SK-N-SH treated with all-trans-retinoic acid at 6 μM for 48 hours (cell line): Measurements from ENCODE around the gene TRAP1.

Experiments
- ARNTL ChIP-seq: fragments of 450-650 bp; formaldehyde crosslinking; IDR thresholded peaks from 2 replicates; pipeline ENCODE4 v1.5.0; 2020; ENCODE audit warnings: low read depth, mild to moderate bottlenecking, moderate library complexity, borderline replicate concordance
- BACH2 ChIP-seq: fragments of 250-450 bp; sonication (Bioruptor Pico); IDR thresholded peaks from 2 replicates; pipeline ENCODE4 v1.9.0; 2021; ENCODE audit warnings: mild to moderate bottlenecking, borderline replicate concordance
- CREB5 ChIP-seq: fragments of 250-450 bp; sonication (Bioruptor Pico); IDR thresholded peaks from 2 replicates; pipeline ENCODE4 v1.5.1; 2020; ENCODE audit warnings: low read depth, mild to moderate bottlenecking, moderate library complexity
- PPARA ChIP-seq: fragments of 250-450 bp; sonication (Bioruptor Pico); IDR thresholded peaks from 2 replicates; pipeline ENCODE4 v1.5.0; 2020; ENCODE audit warnings: mild to moderate bottlenecking, borderline replicate concordance
- RARB ChIP-seq: fragments of 250-450 bp; sonication (Bioruptor Pico); IDR thresholded peaks from 2 replicates; pipeline ENCODE4 v1.8.0; 2021; ENCODE audit warnings: mild to moderate bottlenecking, moderate library complexity
- SNAI2 ChIP-seq: fragments of 250-450 bp; sonication (Bioruptor Pico); IDR thresholded peaks from 2 replicates; pipeline ENCODE4 v1.5.0; 2020; ENCODE audit warnings: mild to moderate bottlenecking, moderate library complexity
- TOX ChIP-seq: fragments of 250-450 bp; sonication (Bioruptor Pico); IDR thresholded peaks from 2 replicates; pipeline ENCODE4 v1.8.0; 2021; ENCODE audit warnings: mild to moderate bottlenecking, moderate library complexity, borderline replicate concordance
- TSHZ2 ChIP-seq: fragments of 250-450 bp; sonication (Bioruptor Pico); IDR thresholded peaks from 2 replicates; pipeline ENCODE4 v1.5.0; 2020; ENCODE audit warnings: mild to moderate bottlenecking, moderate library complexity
- ZFP3 ChIP-seq: fragments of 250-450 bp; sonication (Bioruptor Pico); IDR thresholded peaks from 2 replicates; pipeline ENCODE4 v1.5.0; 2020; ENCODE audit warnings: mild to moderate bottlenecking, moderate library complexity
- ZFP30 ChIP-seq: fragments of 450-650 bp; formaldehyde crosslinking; IDR thresholded peaks from 2 replicates; pipeline ENCODE4 v1.5.0; 2022; ENCODE audit warnings: mild to moderate bottlenecking, moderate library complexity
- ZNF70 ChIP-seq: fragments of 450-650 bp; formaldehyde crosslinking; IDR thresholded peaks from 2 replicates; pipeline ENCODE4 v1.5.0; 2020; ENCODE audit warnings: mild to moderate bottlenecking, moderate library complexity
- TF ChIP-seq, protein P1 (sequence below): fragments of 250-450 bp; sonication (Bioruptor Pico); IDR thresholded peaks from 2 replicates; pipeline ENCODE4 v1.8.0; 2020; ENCODE audit warnings: mild to moderate bottlenecking, moderate library complexity, borderline replicate concordance

- no peak for TF ChIP-seq ZFP3
- TF ChIP-seq BACH2, result no peak
- no peak for TF ChIP-seq PPARA (CRISPR knock-in tag)
- TF ChIP-seq, protein P1, sequence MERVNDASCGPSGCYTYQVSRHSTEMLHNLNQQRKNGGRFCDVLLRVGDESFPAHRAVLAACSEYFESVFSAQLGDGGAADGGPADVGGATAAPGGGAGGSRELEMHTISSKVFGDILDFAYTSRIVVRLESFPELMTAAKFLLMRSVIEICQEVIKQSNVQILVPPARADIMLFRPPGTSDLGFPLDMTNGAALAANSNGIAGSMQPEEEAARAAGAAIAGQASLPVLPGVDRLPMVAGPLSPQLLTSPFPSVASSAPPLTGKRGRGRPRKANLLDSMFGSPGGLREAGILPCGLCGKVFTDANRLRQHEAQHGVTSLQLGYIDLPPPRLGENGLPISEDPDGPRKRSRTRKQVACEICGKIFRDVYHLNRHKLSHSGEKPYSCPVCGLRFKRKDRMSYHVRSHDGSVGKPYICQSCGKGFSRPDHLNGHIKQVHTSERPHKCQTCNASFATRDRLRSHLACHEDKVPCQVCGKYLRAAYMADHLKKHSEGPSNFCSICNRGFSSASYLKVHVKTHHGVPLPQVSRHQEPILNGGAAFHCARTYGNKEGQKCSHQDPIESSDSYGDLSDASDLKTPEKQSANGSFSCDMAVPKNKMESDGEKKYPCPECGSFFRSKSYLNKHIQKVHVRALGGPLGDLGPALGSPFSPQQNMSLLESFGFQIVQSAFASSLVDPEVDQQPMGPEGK (CRISPR knock-in tag), result no peak
- no peak for TF ChIP-seq ZFP30 (CRISPR knock-in tag)
- no peak for TF ChIP-seq CREB5
- no peak for TF ChIP-seq SNAI2 (CRISPR knock-in tag)
- no peak for TF ChIP-seq TSHZ2
- no peak for TF ChIP-seq TOX (CRISPR knock-in tag)
- TF ChIP-seq RARB, result no peak
- TF ChIP-seq ARNTL (CRISPR knock-in tag), result no peak
- TF ChIP-seq ZNF70, result no peak
Measured at GRCh38 chr16:3713587-3714242, 3.6 kb downstream of the TRAP1 start.
